Gastrocnemius medialis (tissue), 4 donors: ENCODE data around the gene MFSD2B.

Experiments
- POLR2A ChIP-seq, 2 donors: fragments of 450-650 bp; IDR thresholded peaks; one replicate each; pipeline ENCODE4 v1.6.1; 2017; ENCODE audit warnings: antibody characterized with exemption in 2 of 2, mild to moderate bottlenecking in 2 of 2, moderate library complexity in 2 of 2
- TF ChIP-seq, protein P1 (sequence below), 5 experiments: fragments of 450-650 bp in 3 of 5; fragments of 200-600 bp in 2 of 5; sonication (generic) in 2 of 5; IDR thresholded peaks in 4 of 5; conservative IDR thresholded peaks in 1 of 5; 1 replicate in 4 of 5; 2 replicates in 1 of 5; pipeline ENCODE4 v1.5.1; 2016 to 2019; ENCODE audit warnings: antibody characterized with exemption in 5 of 5, mild to moderate bottlenecking in 3 of 5, moderate library complexity in 3 of 5

DNA sequence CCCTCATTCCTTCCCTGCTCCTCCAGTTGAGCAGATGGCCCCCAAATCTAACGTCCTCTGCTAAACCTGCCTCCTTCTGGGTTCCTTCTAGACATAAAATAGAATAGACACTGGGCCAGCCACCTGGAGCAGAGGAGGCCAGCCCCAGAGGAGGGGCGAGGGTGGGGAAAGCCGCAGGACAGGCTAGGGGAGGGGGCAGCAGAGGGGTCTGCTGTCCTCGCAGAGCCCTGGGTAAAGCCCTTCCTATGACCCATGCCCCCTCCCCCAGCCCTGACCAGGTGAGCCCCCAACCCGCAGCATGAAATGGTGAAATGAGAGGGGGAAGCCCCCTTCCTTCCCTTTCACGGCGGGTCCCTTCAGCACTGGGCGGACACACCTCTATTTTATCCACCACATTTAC, 7.8 kb downstream of the MFSD2B start:
- TF ChIP-seq, protein P1, sequence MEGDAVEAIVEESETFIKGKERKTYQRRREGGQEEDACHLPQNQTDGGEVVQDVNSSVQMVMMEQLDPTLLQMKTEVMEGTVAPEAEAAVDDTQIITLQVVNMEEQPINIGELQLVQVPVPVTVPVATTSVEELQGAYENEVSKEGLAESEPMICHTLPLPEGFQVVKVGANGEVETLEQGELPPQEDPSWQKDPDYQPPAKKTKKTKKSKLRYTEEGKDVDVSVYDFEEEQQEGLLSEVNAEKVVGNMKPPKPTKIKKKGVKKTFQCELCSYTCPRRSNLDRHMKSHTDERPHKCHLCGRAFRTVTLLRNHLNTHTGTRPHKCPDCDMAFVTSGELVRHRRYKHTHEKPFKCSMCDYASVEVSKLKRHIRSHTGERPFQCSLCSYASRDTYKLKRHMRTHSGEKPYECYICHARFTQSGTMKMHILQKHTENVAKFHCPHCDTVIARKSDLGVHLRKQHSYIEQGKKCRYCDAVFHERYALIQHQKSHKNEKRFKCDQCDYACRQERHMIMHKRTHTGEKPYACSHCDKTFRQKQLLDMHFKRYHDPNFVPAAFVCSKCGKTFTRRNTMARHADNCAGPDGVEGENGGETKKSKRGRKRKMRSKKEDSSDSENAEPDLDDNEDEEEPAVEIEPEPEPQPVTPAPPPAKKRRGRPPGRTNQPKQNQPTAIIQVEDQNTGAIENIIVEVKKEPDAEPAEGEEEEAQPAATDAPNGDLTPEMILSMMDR (IDR thresholded peaks at IDR 0.05 in 4 of 5, conservative IDR thresholded peaks at IDR 0.05 in 1 of 5) = no peak
- TF ChIP-seq POLR2A (IDR thresholded peaks at IDR 0.05) = no peak
